ENCODE measurements around the gene ALG8. TPM values are rescaled to one million over a fixed set of nuclear protein-coding genes. Genes with fewer than 3 reads are reported as not detected.
"Not testable (repeated sequence)": the region's sequence is repeated elsewhere in the genome, so short reads cannot be mapped to it uniquely, and the experiment has no call there.

ALG8 gene
- total RNA-seq, 2 experiments from 2014 or later = 48.6 to 52.9 TPM

- CTCF ChIA-PET = interaction anchor here (0.6 kb wide), 1 partner anchor 11 kb away, joined by 4 read pairs; no protein-coding TSS in a partner anchor
- POLR2A ChIA-PET = no interaction called here
These were observed 29.1 kb downstream of the ALG8 start for GRCh38 chr11:78110351-78110750.

GRCh38 chr11:78109081-78110015 is 30.1 kb downstream of the ALG8 start:
- CTCF ChIA-PET = interaction anchor here (0.6 kb wide), 1 partner anchor 113 kb away, joined by 4 read pairs; no protein-coding TSS in a partner anchor
- POLR2A ChIA-PET = no interaction called here

- CTCF ChIA-PET = no interaction called here
- POLR2A ChIA-PET = no interaction called here
These were observed 38.6 kb downstream of the ALG8 start for GRCh38 chr11:78100676-78101472.

- POLR2A ChIA-PET = no interaction called here
- CTCF ChIA-PET = no interaction called here
These were observed 39.2 kb downstream of the ALG8 start for GRCh38 chr11:78100261-78100660.

GRCh38 chr11:78099666-78100065 is 39.8 kb downstream of the ALG8 start:
- ChIA-PET POLR2A (no interaction called here), CTCF (no interaction called here)

- POLR2A ChIA-PET = no interaction called here
- CTCF ChIA-PET = no interaction called here
These were observed 41.6 kb downstream of the ALG8 start for GRCh38 chr11:78097666-78098385.

GRCh38 chr11:78094250-78094649 is 45.2 kb downstream of the ALG8 start:
- CTCF ChIA-PET = no interaction called here
- POLR2A ChIA-PET = no interaction called here

- POLR2A ChIA-PET, CTCF ChIA-PET: not testable (repeated sequence)
These were observed 52.8 kb downstream of the ALG8 start for GRCh38 chr11:78086521-78087074.

GRCh38 chr11:78085972-78086371 is 53.5 kb downstream of the ALG8 start:
- ChIA-PET CTCF (no interaction called here), POLR2A (no interaction called here)

- POLR2A ChIA-PET, CTCF ChIA-PET: not testable (repeated sequence)
These were observed 54.9 kb downstream of the ALG8 start for GRCh38 chr11:78084506-78084905.

GRCh38 chr11:78083021-78083420 is 56.4 kb downstream of the ALG8 start:
- CTCF ChIA-PET = no interaction called here
- POLR2A ChIA-PET = no interaction called here

GRCh38 chr11:78082146-78082545 is 57.3 kb downstream of the ALG8 start:
- POLR2A ChIA-PET = no interaction called here
- CTCF ChIA-PET = no interaction called here

GRCh38 chr11:78081583-78081982 is 57.8 kb downstream of the ALG8 start:
- CTCF ChIA-PET = no interaction called here
- POLR2A ChIA-PET = no interaction called here

- POLR2A ChIA-PET = no interaction called here
- CTCF ChIA-PET = no interaction called here
These were observed 58.5 kb downstream of the ALG8 start for GRCh38 chr11:78080818-78081495.

- CTCF ChIA-PET = interaction anchor here (0.8 to 1.0 kb wide), 3 partner anchors 24 to 85 kb away, joined by 3 read pairs; no protein-coding TSS in a partner anchor
- POLR2A ChIA-PET = no interaction called here
These were observed 59.2 kb downstream of the ALG8 start for GRCh38 chr11:78080084-78080817.

GRCh38 chr11:78079232-78080083 is 60.0 kb downstream of the ALG8 start, which contains the start of gene NDUFC2:
NDUFC2 (minus strand) TSS chr11:78079862; CDS start chr11:78079744, 118 bp downstream.
- POLR2A ChIA-PET = interaction anchor here (0.6 to 1.0 kb wide), 5 partner anchors 38 to 265 kb away, joined by 3 to 7 read pairs (median 3); partner anchors contain the start of genes ALG8, INTS4, KCTD21 and USP35

More at GRCh38 chr11:78079232-78080083, 60.0 kb downstream of the ALG8 start, which contains the start of gene NDUFC2:
- CTCF ChIA-PET = interaction anchor here (0.8 to 1.0 kb wide), 3 partner anchors 25 to 84 kb away, joined by 3 read pairs; no protein-coding TSS in a partner anchor
